HCT116 (cell line): ENCODE data around the gene ARL5C. TPM values are rescaled to one million over a fixed set of nuclear protein-coding genes. Genes with fewer than 3 reads are reported as not detected.

Experiments
- ATAC-seq: fragments of 200-7000 bp; cut with Tn5 transposase; 2 replicates; pipeline ENCODE4 v1.9.1; 2020; ENCODE audit warnings: mild to moderate bottlenecking, moderate library complexity
- BruUV-seq: library from RNA; stranded (reverse); fragments of 400-500 nt; replicated peaks from 2 replicates; lab custom pipeline; 2021; lab: Mats Ljungman, UMichigan
- CTCF ChIA-PET: fragments of 300-600 bp; sonication (Branson Sonifier 250); formaldehyde crosslinking; loops from one replicate; lab custom pipeline; 2021; ENCODE audit warnings: antibody characterized with exemption; lab: Charles Lee
- POLR2A ChIA-PET: fragments of 300-600, 350-600 bp; sonication (Branson Sonifier 250); formaldehyde crosslinking; loops from one replicate; lab custom pipeline; 2021; ENCODE audit warnings: antibody characterized with exemption; lab: Charles Lee
- RAD21 ChIA-PET, 2 experiments: fragments of 300-600 bp; sonication (Branson Sonifier 250); formaldehyde crosslinking; loops; one replicate each; lab custom pipeline; 2023; ENCODE audit warnings: low total read pairs in 2 of 2; ENCODE audit not compliant: uncharacterized antibody in 2 of 2, unreplicated experiment in 2 of 2, low non-redundant PET in 1 of 2; lab: Charles Lee
- DNase-seq: peaks from one replicate; pipeline ENCODE4 v3.0.0-alpha.2; 2010; ENCODE audit warnings: low read depth, low spot score
- H2AFZ ChIP-seq: fragments of 200-600 bp; shearing (Covaris generic), sonication (generic); 2 replicates; pipeline ENCODE4 v1.6.1; 2017; ENCODE audit warnings: low read depth, mixed run types, mixed read lengths, antibody characterized with exemption, low read length; ENCODE audit not compliant: poor library complexity, severe bottlenecking
- H3K27ac ChIP-seq: 2 replicates; pipeline ENCODE4 v1.5.1; 2012; ENCODE audit warnings: low read depth, low read length
- H3K27me3 ChIP-seq: fragments of 200-600 bp; sonication (generic); 2 replicates; pipeline ENCODE4 v1.6.1; 2016; ENCODE audit warnings: mixed run types, low read length, mixed read lengths; ENCODE audit not compliant: insufficient read depth
- H3K36me3 ChIP-seq, 2 experiments: fragments of 200-500 bp in 1 of 2; fragments of 200-600 bp in 1 of 2; sonication (Bioruptor generic) in 1 of 2; sonication (generic) in 1 of 2; 2 replicates each; pipeline versions ENCODE4 v1.5.1 to v1.6.1; 2014 to 2016; ENCODE audit warnings: low read length in 2 of 2, inconsistent platforms in 1 of 2, mixed read lengths in 1 of 2, mixed run types in 1 of 2; ENCODE audit not compliant: insufficient read depth in 2 of 2, control insufficient read depth in 1 of 2
- H3K4me1 ChIP-seq, 2 experiments: fragments of 200-600 bp in 1 of 2; sonication (generic) in 1 of 2; 2 replicates each; pipeline versions ENCODE4 v1.5.1 to v1.6.1; 2012 to 2017; ENCODE audit warnings: low read length in 2 of 2, inconsistent platforms in 1 of 2, mild to moderate bottlenecking in 1 of 2, mixed read lengths in 1 of 2, mixed run types in 1 of 2, moderate library complexity in 1 of 2; ENCODE audit not compliant: insufficient read depth in 2 of 2, control insufficient read depth in 1 of 2
- H3K4me2 ChIP-seq: fragments of 200-600 bp; sonication (generic); 2 replicates; pipeline ENCODE4 v1.6.1; 2017; ENCODE audit warnings: mixed run types, low read length, mixed read lengths
- H3K4me3 ChIP-seq, 2 experiments: fragments of 200-600 bp in 1 of 2; sonication (generic) in 1 of 2; replicated peaks in 1 of 2; 2 replicates each; pipeline ENCODE4 v1.5.1; 2011 to 2016; ENCODE audit warnings: low read length in 2 of 2, control low read depth in 1 of 2, low read depth in 1 of 2, mild to moderate bottlenecking in 1 of 2, mixed read lengths in 1 of 2, mixed run types in 1 of 2
- H3K79me2 ChIP-seq: fragments of 200-600 bp; sonication (generic); 2 replicates; pipeline ENCODE4 v1.6.1; 2017; ENCODE audit warnings: mild to moderate bottlenecking, mixed run types, low read length, moderate library complexity, mixed read lengths; ENCODE audit not compliant: insufficient read depth
- H3K9ac ChIP-seq: fragments of 200-600 bp; sonication (generic); 2 replicates; pipeline ENCODE4 v1.6.1; 2016; ENCODE audit warnings: low read length, mixed read lengths
- H3K9me2 ChIP-seq: fragments of 200-600 bp; sonication (generic), shearing (Covaris generic); 2 replicates; pipeline ENCODE4 v1.6.1; 2017; ENCODE audit warnings: mixed run types, mild to moderate bottlenecking, moderate library complexity; ENCODE audit not compliant: insufficient read depth
- H3K9me3 ChIP-seq, 2 experiments: fragments of 200-500 bp in 1 of 2; fragments of 200-600 bp in 1 of 2; sonication (Bioruptor generic) in 1 of 2; sonication (generic) in 1 of 2; 2 replicates each; pipeline ENCODE4 v1.6.1; 2014 to 2017; ENCODE audit warnings: low read length in 2 of 2, mixed read lengths in 2 of 2, inconsistent platforms in 1 of 2, low read depth in 1 of 2, mild to moderate bottlenecking in 1 of 2, mixed run types in 1 of 2, moderate library complexity in 1 of 2; ENCODE audit not compliant: control insufficient read depth in 1 of 2, insufficient read depth in 1 of 2
- H4K20me1 ChIP-seq: fragments of 200-600 bp; sonication (generic), shearing (Covaris generic); 2 replicates; pipeline ENCODE4 v1.6.1; 2017; ENCODE audit warnings: mixed run types, mild to moderate bottlenecking, moderate library complexity; ENCODE audit not compliant: insufficient read depth
- CTCF ChIP-seq, 3 experiments: fragments of 200-600 bp in 1 of 3; sonication (generic) in 1 of 3; IDR thresholded peaks in 2 of 3; conservative IDR thresholded peaks in 1 of 3; 2 replicates each; pipeline ENCODE4 v1.5.1; 2012 to 2017; ENCODE audit warnings: low read depth in 2 of 3, low read length in 2 of 3, antibody characterized with exemption in 1 of 3, borderline replicate concordance in 1 of 3, control low read depth in 1 of 3, mild to moderate bottlenecking in 1 of 3, mixed read lengths in 1 of 3, mixed run types in 1 of 3, moderate library complexity in 1 of 3; ENCODE audit not compliant: insufficient read depth in 1 of 3
- EZH2phosphoT487 ChIP-seq: fragments of 200-600 bp; IDR thresholded peaks from 2 replicates; pipeline ENCODE4 v1.6.1; 2018; ENCODE audit warnings: antibody characterized with exemption, borderline replicate concordance
- FOSL1 ChIP-seq: IDR thresholded peaks from 2 replicates; pipeline ENCODE4 v1.6.1; 2012; ENCODE audit warnings: low read depth
- MAX ChIP-seq: IDR thresholded peaks from 2 replicates; pipeline ENCODE4 v1.6.1; 2012
- POLR2A ChIP-seq: IDR thresholded peaks from 2 replicates; pipeline ENCODE4 v1.7.0; 2011; ENCODE audit warnings: borderline replicate concordance; ENCODE audit not compliant: insufficient read depth, insufficient read length; ENCODE audit errors: extremely low read depth
- RAD21 ChIP-seq: IDR thresholded peaks from 2 replicates; pipeline ENCODE4 v1.6.1; 2012; ENCODE audit warnings: low read depth, mild to moderate bottlenecking
- intact Hi-C: fragments of 100-400 bp; cut with micrococcal nuclease; formaldehyde crosslinking; loops from 2 replicates; pipeline ENCODE4 v1.10.0; 2022
- total RNA-seq: library from RNA; stranded (reverse); gene quantifications from one replicate; pipeline ENCODE4 v1.2.1, GENCODE V29; 2021; ENCODE audit not compliant: unreplicated experiment

Gene ARL5C
- total RNA-seq, 1 experiment from 2014 or later = not detected

GRCh38 chr17:39175695-39176093, 9.7 kb upstream of the ARL5C start:
- Histone ChIP-seq H3K9me3 (no peaks in the 10 kb centered on the region), H3K27me3 (no peaks in the 10 kb centered on the region), H2AFZ (no peak overlapping the region), H3K9me2 (no peaks in the 10 kb centered on the region), H3K4me1 (peaks cover 5 to 27% of the 10 kb centered on the region in 2 experiments; a peak in 3 of 4 replicates), H3K4me3 (no peak overlapping the region), H3K9ac (no peak overlapping the region), H3K4me2 (no peak overlapping the region), H3K36me3 (peaks cover 3 to 5% of the 10 kb centered on the region in 2 experiments; a peak in 2 of 4 replicates), H3K79me2 (no peaks in the 10 kb centered on the region), H4K20me1 (no peaks in the 10 kb centered on the region), H3K27ac (no peak overlapping the region)
- no peak for TF ChIP-seq FOSL1
- no peak for TF ChIP-seq POLR2A
- TF ChIP-seq MAX = no peak
- ATAC-seq = no peak
- BruUV-seq = no TSS peak
- ChIA-PET CTCF (interaction anchor here (1.1 to 3.4 kb wide), 10 partner anchors 8 to 243 kb away, joined by 3 to 62 read pairs (median 6); partner anchors contain the start of genes ARL5C and RPL19), POLR2A (no interaction called here), RAD21 (interaction anchor here in 1 of 2 experiments (1.3 kb wide), 1 partner anchor 23 kb away, joined by 3 read pairs; no protein-coding TSS in a partner anchor)
- DNase-seq = no peak
- intact Hi-C loops = no loop called here

- peak; percentile 74 for ATAC-seq
- CTCF ChIA-PET = interaction anchor here (0.6 to 3.4 kb wide), 16 partner anchors 8 to 318 kb away, joined by 3 to 62 read pairs (median 4); partner anchors contain the start of genes ARL5C and RPL19
- RAD21 ChIA-PET = interaction anchor here in 1 of 2 experiments (1.3 kb wide), 1 partner anchor 22 kb away, joined by 3 read pairs; no protein-coding TSS in a partner anchor
- Histone ChIP-seq H3K79me2 (no peaks in the 10 kb centered on the region), H3K27ac (no peak overlapping the region), H3K9me3 (no peaks in the 10 kb centered on the region), H3K9me2 (no peaks in the 10 kb centered on the region), H3K4me1 (peaks cover 5 to 27% of the 10 kb centered on the region in 2 experiments; a peak in 3 of 4 replicates), H3K27me3 (no peaks in the 10 kb centered on the region), H2AFZ (no peak overlapping the region), H3K9ac (no peak overlapping the region), H4K20me1 (no peaks in the 10 kb centered on the region), H3K36me3 (peaks cover 3 to 5% of the 10 kb centered on the region in 2 experiments; a peak in 2 of 4 replicates), H3K4me2 (no peak overlapping the region), H3K4me3 (no peak overlapping the region)
- TF ChIP-seq CTCF (IDR thresholded peaks at IDR 0.05 in 2 of 3, conservative IDR thresholded peaks at IDR 0.05 in 1 of 3; ENCODE audit: borderline replicate concordance in 1 of 3, insufficient read depth in 1 of 3, low read depth in 2 of 3, low read length in 2 of 3) (peak in 2 of 3 experiments; percentile 80 to 83; a peak in 4 of 6 replicates), RAD21 (peak; percentile 63), EZH2phosphoT487 (no peak)
- DNase-seq = peak; percentile 26
- BruUV-seq = no TSS peak
- POLR2A ChIA-PET = interaction anchor here (0.8 kb wide), 1 partner anchor 25 kb away, joined by 3 read pairs; the partner anchor contains the start of gene RPL19
- intact Hi-C loops = no loop called here
Measured at GRCh38 chr17:39174920-39175694, 9.1 kb upstream of the ARL5C start.
